NCI-H1048 (cell line): Measurements from ENCODE around the gene CHRNA9.
"Not testable (repeated sequence)": the region's sequence is repeated elsewhere in the genome, so short reads cannot be mapped to it uniquely, and the experiment has no call there.

Experiments used
- DNase-seq: peaks from one replicate; lab custom pipeline; 2025; lab: John Stamatoyannopoulos, UW

CHRNA9 gene

GRCh38 chr4:40380647-40381046, 45.5 kb downstream of the CHRNA9 start:
- no peak for DNase-seq

GRCh38 chr4:40388239-40388638, 53.1 kb downstream of the CHRNA9 start:
- no peak for DNase-seq

- DNase-seq, result no peak
Measured at GRCh38 chr4:40389986-40390385, 54.9 kb downstream of the CHRNA9 start.

GRCh38 chr4:40392241-40392640, 57.1 kb downstream of the CHRNA9 start:
- not testable (repeated sequence) for DNase-seq

DNA sequence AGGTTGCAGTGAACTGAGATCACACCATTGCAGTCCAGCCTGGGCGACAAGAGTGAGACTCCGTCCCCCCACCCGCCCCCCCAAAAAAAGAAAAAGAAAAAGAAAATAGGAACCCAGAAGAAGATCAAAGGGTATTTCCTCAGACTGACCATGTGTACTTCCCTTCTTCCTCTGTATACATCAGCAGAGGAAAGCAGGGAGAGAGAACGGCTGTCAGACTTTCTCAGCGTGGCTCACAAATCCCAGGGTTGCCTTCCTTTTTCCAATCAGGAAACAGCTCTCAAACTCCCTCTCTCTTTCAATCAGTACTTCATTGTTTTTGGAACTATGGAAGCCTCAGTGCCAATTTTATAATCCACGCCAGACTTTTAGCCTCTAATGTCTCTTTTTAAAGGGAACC, 59.1 kb downstream of the CHRNA9 start:
- DNase-seq, result no peak

GRCh38 chr4:40395166-40395900, 60.2 kb downstream of the CHRNA9 start:
- DNase-seq, result no peak

DNA sequence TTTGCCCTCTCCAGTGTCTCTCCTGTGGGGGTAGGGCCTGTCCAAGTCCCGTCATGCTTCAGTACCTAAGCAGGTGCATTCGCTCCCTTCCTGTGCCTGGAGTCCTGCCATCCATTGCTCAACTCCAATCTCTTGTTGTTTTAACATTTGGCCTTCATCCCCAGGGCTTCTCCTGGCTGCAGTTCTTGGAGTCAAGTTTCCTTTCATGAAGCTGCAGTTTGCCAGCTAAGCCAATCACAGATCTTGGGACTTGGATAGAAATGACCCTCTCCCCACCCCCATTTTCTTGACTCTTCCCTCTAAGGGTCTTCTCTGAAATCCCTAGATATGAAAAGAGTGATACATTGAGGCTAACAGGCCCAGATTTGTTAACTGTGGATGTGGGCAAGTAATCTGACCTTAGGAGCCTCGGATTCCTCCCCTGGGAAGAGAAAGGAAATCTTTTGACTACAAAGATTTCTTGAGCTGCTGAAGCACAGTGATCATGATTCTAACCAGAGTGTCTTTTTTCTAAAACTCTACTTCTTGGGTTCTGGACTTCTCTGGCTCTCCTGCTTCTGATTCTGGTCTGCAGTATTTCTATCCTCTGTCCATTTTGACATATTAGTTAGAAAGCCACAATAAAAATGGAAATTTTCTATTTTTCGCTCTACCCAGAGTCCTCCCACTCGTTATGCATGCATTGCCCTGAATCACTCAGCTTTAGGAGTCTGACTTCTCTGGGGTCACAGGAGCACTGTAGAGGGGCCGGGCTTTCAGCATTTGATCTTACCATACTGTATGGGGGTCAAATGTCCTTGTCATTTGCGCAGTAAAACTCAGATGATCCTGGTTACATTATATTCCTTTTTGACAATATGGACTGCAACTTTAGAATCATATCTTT, 61.0 kb downstream of the CHRNA9 start:
- no peak for DNase-seq

- DNase-seq, result no peak
Measured at GRCh38 chr4:40399578-40399977, 64.4 kb downstream of the CHRNA9 start.

DNA sequence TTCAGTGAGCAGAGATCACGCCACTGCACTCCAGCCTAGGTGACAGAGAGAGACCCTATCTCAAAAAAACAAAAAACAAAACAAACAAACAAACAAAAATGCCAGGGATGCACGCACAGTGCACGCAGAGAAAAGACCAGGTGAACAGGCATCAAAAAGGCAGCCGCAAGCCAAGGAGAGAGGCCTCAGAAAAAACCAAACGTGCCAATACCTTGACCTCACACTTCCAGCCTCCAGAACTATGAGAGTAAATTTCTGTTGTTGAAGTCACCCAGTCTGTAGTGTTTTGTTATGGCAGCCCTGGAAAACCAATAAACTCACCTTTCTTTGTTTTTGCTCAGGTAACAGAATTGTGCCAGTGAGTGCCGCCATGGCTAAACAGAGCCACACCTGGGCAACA, 66.0 kb downstream of the CHRNA9 start:
- DNase-seq, result no peak

DNA sequence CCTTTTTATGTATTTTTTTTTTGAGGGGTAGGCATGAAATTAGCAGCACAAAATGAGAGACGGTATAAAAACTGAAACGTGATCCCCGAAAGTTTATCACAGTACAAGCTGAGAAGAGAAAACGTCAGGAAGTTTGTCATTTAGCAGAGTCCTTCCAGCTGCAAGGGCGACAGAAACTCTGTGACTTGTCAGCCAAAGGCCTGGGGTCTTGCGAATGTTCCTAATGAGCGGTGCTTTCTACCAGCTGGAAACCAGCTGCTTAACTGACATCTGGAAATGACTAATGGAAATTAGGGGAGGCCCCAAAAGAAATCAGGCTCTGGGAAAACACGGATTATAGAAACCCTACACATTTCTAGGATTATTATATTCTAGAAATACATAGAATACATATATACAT, 66.5 kb downstream of the CHRNA9 start:
- no peak for DNase-seq

- no peak for DNase-seq
Measured at GRCh38 chr4:40402556-40402955, 67.4 kb downstream of the CHRNA9 start.

DNA sequence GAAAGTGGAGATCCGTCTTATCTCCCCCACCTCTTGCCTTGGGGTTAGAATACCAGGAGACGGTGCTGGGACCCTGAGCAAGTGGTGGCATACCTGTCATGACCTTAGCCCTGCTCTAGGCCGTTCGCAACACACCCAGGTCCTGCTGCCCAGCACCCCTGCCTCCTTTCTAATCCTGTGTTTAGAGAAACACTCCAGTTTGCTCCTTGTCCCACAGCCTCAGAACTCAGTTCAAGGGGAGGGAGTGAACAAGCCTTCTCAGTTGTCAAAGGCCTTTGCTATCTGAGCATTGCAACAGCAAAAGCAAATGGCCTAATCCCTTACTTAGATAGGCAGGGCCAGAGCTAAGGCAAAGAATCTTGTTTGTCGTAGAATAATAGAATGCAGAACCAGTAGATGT, 67.9 kb downstream of the CHRNA9 start:
- DNase-seq, result no peak
